AG10803 (cell line): ENCODE measurements around the gene H6PD.

Experiments used
- DNase-seq: peaks from one replicate; pipeline ENCODE4 v3.0.0; 2010; ENCODE audit warnings: low read depth
- H3K4me3 ChIP-seq: 2 replicates; pipeline ENCODE4 v1.5.1; 2011; ENCODE audit warnings: mild to moderate bottlenecking, low read length, control low read depth
- TF ChIP-seq, protein P1 (sequence below): conservative IDR thresholded peaks from 2 replicates; pipeline ENCODE4 v1.5.1; 2011; ENCODE audit warnings: mild to moderate bottlenecking, low read length, control low read depth, inconsistent platforms

Gene H6PD

DNA sequence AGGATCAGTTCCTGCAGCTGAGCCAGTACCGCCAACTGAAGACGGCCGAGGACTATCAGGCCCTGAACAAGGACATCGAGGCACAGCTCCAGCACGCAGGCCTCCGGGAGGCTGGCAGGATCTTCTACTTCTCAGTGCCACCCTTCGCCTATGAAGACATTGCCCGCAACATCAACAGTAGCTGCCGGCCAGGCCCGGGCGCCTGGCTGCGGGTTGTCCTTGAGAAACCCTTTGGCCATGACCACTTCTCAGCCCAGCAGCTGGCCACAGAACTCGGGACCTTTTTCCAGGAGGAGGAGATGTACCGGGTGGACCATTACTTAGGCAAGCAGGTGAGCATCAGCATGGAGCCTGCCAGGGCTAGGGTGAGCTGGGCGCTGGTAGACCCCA, 10.7 kb downstream of the H6PD start:
- no peak overlapping the region for H3K4me3 ChIP-seq
- TF ChIP-seq, protein P1, sequence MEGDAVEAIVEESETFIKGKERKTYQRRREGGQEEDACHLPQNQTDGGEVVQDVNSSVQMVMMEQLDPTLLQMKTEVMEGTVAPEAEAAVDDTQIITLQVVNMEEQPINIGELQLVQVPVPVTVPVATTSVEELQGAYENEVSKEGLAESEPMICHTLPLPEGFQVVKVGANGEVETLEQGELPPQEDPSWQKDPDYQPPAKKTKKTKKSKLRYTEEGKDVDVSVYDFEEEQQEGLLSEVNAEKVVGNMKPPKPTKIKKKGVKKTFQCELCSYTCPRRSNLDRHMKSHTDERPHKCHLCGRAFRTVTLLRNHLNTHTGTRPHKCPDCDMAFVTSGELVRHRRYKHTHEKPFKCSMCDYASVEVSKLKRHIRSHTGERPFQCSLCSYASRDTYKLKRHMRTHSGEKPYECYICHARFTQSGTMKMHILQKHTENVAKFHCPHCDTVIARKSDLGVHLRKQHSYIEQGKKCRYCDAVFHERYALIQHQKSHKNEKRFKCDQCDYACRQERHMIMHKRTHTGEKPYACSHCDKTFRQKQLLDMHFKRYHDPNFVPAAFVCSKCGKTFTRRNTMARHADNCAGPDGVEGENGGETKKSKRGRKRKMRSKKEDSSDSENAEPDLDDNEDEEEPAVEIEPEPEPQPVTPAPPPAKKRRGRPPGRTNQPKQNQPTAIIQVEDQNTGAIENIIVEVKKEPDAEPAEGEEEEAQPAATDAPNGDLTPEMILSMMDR: no peak

DNA sequence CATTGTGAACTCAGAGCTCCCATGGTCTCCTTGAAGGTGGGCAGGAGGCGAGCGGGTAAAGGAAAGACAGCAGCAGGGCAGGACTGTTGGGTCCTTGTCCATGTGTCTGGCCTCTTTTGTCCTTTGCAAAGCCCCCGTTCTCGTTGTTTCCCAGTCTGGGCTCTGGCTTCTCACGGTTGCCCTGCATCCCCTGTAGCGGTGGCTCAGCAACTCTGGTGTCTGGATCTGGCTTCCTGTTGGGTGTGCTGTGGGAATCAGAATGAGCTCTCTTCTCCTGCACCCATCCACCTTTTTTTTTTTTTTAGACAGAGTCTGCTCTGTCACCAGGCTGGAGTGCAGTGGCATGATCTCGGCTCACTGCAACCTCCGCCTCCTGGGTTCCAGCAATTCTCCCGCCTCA, 11.1 kb downstream of the H6PD start:
- TF ChIP-seq, protein P1: no peak
- H3K4me3 ChIP-seq: no peak overlapping the region
- no peak for DNase-seq

More for the DNA sequence above, 10.7 kb downstream of the H6PD start:
- DNase-seq: no peak

DNA sequence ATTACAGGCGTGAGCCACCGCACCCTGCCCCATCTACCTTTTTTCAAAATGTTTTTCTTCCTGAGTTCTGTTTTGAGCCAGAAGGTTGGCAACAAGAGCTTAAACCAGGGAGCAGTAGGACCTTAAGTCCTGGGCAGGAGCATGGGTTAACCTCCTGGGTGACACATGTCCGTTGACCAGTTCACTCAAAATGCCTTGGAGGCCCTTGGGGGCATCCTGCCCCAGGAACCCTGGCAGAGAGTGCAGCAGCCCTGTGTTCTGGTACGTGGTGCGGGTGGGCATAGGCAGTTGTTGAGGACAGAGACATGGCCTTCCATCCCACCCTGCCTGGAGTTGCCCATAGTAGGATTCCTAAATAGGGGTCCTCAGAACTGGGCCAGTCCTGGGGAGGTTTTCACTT, 11.6 kb downstream of the H6PD start:
- TF ChIP-seq, protein P1: no peak
- H3K4me3 ChIP-seq: no peak overlapping the region
- DNase-seq: no peak

DNA sequence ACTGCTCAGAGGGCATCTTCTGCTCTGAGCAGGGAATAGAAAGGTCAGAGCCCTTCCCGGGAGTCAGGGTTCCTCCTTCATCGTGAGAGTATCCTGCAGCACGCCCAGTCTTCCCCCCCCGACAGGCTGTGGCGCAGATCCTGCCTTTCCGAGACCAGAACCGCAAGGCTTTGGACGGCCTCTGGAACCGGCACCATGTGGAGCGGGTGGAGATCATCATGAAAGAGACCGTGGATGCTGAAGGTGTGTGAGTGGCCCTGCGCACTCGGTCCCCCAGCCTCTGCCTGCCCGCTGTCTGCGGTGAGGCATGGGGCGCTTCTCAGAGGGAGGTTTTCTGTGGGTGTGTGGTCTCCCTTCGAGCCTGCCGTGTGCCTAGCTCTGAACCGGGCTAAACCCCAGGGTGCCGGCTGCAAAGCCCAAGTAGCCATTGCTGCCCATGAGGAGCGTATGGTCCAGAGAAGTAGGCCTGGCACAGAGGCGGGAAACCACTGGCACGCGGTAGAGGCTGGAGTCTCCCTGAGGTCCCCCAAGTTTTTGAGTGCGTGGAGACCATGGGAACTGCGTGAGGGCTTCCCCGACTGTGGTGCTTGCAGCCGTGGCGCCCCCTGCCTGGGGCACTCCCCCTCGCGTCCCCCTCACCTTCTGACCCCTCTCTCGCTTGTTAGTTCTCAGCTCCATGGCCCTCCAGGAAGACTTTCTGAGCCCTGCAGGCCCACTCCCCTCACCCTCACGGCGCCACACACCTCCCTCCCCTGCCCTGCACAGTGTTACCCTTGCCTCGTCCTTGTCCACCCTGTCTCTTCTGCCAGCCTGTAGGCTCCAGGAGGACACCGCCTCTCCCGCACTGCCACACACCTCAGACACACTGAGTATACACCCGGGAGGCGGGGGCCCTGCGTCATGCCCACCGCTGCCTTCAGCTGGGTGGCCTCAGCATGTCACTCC, 12.5 kb downstream of the H6PD start:
- TF ChIP-seq, protein P1: no peak
- DNase-seq: no peak
- no peak overlapping the region for H3K4me3 ChIP-seq

DNA sequence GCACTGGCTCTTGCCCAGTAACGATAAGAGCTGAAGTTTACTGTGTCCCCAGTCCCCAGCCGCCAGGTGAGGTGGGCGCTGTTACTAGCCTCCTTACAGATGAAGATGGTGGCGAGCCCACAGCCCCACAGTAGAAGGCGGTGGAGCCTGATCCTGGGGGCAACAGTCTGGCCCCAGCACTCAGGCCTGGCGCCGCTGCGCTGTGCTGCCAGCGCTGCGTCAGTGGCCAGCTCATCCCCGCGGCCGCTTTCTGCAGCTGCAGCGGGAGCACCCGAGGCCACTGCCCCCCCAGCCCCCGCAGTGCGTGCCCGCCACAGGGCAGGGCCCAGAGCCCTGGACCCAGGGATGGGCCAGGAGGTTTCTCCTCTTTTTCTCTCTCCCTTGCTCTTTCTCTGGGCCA, 13.3 kb downstream of the H6PD start:
- no peak for DNase-seq
- TF ChIP-seq, protein P1: no peak
- H3K4me3 ChIP-seq: no peak overlapping the region

DNA sequence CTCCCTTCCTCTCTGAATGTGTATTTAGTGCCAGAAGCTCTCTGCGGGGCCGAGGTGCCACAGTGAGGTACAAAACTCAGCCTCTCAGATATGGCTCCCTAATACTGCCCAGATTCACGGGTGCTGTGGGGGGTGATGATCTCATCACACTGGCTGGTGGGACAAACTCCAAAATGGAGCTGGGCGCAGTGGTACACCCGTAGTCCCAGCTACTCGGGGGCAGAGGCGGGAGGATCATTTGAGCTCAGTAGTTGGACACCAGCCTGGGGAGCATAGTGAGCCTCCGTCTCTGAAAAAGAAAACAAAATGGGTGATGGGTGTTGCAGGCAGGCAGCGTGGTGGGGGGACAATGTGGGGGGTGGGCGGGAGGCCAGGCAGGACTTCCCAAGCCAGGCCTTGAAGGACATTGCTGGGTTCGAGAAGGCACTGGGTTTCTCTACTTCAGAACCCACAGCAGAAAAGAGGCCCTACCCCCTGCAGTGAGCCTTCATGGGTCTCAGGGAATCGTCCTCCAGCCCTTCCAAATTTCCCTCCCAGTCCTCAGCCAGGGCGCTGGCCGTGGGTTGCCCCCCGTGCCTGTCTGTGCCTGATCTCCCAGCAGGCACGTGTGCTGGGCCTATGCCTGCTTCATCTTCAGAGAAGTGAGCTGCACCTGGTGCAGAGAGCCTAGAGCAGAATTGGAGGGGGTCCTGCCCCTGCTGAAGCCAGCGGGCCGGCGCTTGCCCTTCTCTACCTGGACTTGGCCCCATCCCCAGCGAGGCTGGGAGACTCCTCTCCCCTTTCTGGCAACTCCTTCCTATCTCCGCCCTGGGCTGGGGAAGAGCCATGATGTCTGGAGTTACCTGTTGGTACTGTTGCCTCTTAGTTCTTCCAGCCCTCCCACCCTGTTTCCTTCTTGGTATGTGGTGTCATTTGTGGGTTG, 14.0 kb downstream of the H6PD start:
- no peak for DNase-seq
- TF ChIP-seq, protein P1: no peak
- no peak overlapping the region for H3K4me3 ChIP-seq
